Activated T-cell treated with anti-CD3 and anti-CD28 coated beads, Interleukin-2, amount 50 U/mL, for 72 hours (primary cell): Measurements from ENCODE around the gene CDH18. TPM values are rescaled to one million over a fixed set of nuclear protein-coding genes. Genes with fewer than 3 reads are reported as not detected.

Experiments used
- ATAC-seq, 2 donors: fragments of 150-1000 bp; cut with Tn5 transposase; replicated peaks in 1 of 2; 2 replicates each; pipeline ENCODE4 v1.10.0; 2021; ENCODE audit warnings: moderate library complexity in 2 of 2, mild to moderate bottlenecking in 1 of 2
- DNase-seq, 2 donors: peaks; one replicate each; pipeline ENCODE4 v3.0.0; 2021 to 2022; ENCODE audit warnings: mixed read lengths in 1 of 2
- H3K27ac Mint-ChIP-seq: one replicate; pipeline ENCODE4 v1.8.0; 2022; ENCODE audit warnings: mild to moderate bottlenecking, moderate library complexity, mixed read lengths
- H3K27me3 Mint-ChIP-seq: one replicate; pipeline ENCODE4 v1.8.0; 2022; ENCODE audit warnings: low read depth, mixed read lengths
- H3K36me3 Mint-ChIP-seq, 2 donors: one replicate each; pipeline ENCODE4 v1.8.0; 2022; ENCODE audit warnings: mixed read lengths in 2 of 2, mild to moderate bottlenecking in 1 of 2; ENCODE audit not compliant: insufficient read depth in 2 of 2
- H3K4me1 Mint-ChIP-seq: one replicate; pipeline ENCODE4 v1.8.0; 2022; ENCODE audit warnings: low read depth, mixed read lengths
- H3K4me3 Mint-ChIP-seq, 2 donors: one replicate each; pipeline ENCODE4 v1.8.0; 2022; ENCODE audit warnings: mild to moderate bottlenecking in 2 of 2, mixed read lengths in 2 of 2, moderate library complexity in 2 of 2
- H3K9me3 Mint-ChIP-seq, 2 donors: one replicate each; pipeline ENCODE4 v1.8.0; 2022; ENCODE audit warnings: mixed read lengths in 2 of 2
- total RNA-seq, 2 donors: library from RNA; stranded (reverse); gene quantifications; one replicate each; pipeline ENCODE4 v1.2.3, GENCODE V29; 2022

The CDH18 gene
- total RNA-seq, 2 donors from 2014 or later: not detected

GRCh38 chr5:19733612-19734495 lies 254.1 kb downstream of the CDH18 start:
- ATAC-seq (no peak), DNase-seq (no peak)
- H3K9me3 Mint-ChIP-seq: peaks cover 6 to 10% of the 10 kb centered on the region in 2 donors
- no peak overlapping the region for H3K4me3 Mint-ChIP-seq
- no peak overlapping the region for H3K27ac Mint-ChIP-seq
- H3K36me3 Mint-ChIP-seq: no peaks in the 10 kb centered on the region
- no peaks in the 10 kb centered on the region for H3K4me1 Mint-ChIP-seq
- no peaks in the 10 kb centered on the region for H3K27me3 Mint-ChIP-seq

- no peak for ATAC-seq
- H3K4me3 Mint-ChIP-seq: no peak overlapping the region
- no peaks in the 10 kb centered on the region for H3K4me1 Mint-ChIP-seq
- H3K9me3 Mint-ChIP-seq: peaks cover 3 to 8% of the 10 kb centered on the region in 2 donors
- H3K27me3 Mint-ChIP-seq: no peaks in the 10 kb centered on the region
- no peak for DNase-seq
- no peaks in the 10 kb centered on the region for H3K36me3 Mint-ChIP-seq
- no peak overlapping the region for H3K27ac Mint-ChIP-seq
Observed at GRCh38 chr5:19728571-19728970, 259.4 kb downstream of the CDH18 start.

- Mint-ChIP-seq H3K4me1 (no peaks in the 10 kb centered on the region), H3K27ac (no peak overlapping the region), H3K4me3 (no peak overlapping the region), H3K9me3 (peaks cover 0 to 3% of the 10 kb centered on the region in 2 donors), H3K36me3 (peaks cover 0 to 2% of the 10 kb centered on the region in 2 donors), H3K27me3 (no peaks in the 10 kb centered on the region)
- no peak for DNase-seq
- no peak for ATAC-seq
Observed at GRCh38 chr5:19719109-19719508, 268.9 kb downstream of the CDH18 start.

- no peaks in the 10 kb centered on the region for H3K4me1 Mint-ChIP-seq
- no peak overlapping the region for H3K27ac Mint-ChIP-seq
- peaks cover 2% of the 10 kb centered on the region in 2 donors for H3K9me3 Mint-ChIP-seq
- no peak for DNase-seq
- no peak overlapping the region for H3K4me3 Mint-ChIP-seq
- no peaks in the 10 kb centered on the region for H3K27me3 Mint-ChIP-seq
- no peak for ATAC-seq
- peaks cover 0 to 1% of the 10 kb centered on the region in 2 donors for H3K36me3 Mint-ChIP-seq
Observed at GRCh38 chr5:19713740-19714139, 274.3 kb downstream of the CDH18 start.

GRCh38 chr5:19709403-19709802 lies 278.6 kb downstream of the CDH18 start:
- Mint-ChIP-seq H3K4me3 (no peak overlapping the region), H3K27me3 (no peaks in the 10 kb centered on the region), H3K36me3 (peaks cover 0 to 1% of the 10 kb centered on the region in 2 donors), H3K4me1 (no peaks in the 10 kb centered on the region), H3K9me3 (peaks cover 2% of the 10 kb centered on the region in 2 donors), H3K27ac (no peak overlapping the region)
- ATAC-seq (no peak), DNase-seq (no peak)

GRCh38 chr5:19706776-19707175 lies 281.2 kb downstream of the CDH18 start:
- no peak for ATAC-seq
- Mint-ChIP-seq H3K27ac (no peak overlapping the region), H3K36me3 (peaks cover 0 to 1% of the 10 kb centered on the region in 2 donors), H3K9me3 (peaks cover 4 to 5% of the 10 kb centered on the region in 2 donors), H3K27me3 (no peaks in the 10 kb centered on the region), H3K4me3 (no peak overlapping the region), H3K4me1 (no peaks in the 10 kb centered on the region)
- no peak for DNase-seq

- ATAC-seq (no peak), DNase-seq (no peak)
- Mint-ChIP-seq H3K4me1 (no peaks in the 10 kb centered on the region), H3K9me3 (peaks cover 2 to 3% of the 10 kb centered on the region in 2 donors), H3K4me3 (no peak overlapping the region), H3K36me3 (peaks cover 0 to 5% of the 10 kb centered on the region in 2 donors), H3K27ac (no peak overlapping the region), H3K27me3 (no peaks in the 10 kb centered on the region)
Observed at GRCh38 chr5:19701731-19702130, 286.3 kb downstream of the CDH18 start.

- Mint-ChIP-seq H3K27me3 (no peaks in the 10 kb centered on the region), H3K9me3 (peaks cover 2 to 3% of the 10 kb centered on the region in 2 donors), H3K4me1 (no peaks in the 10 kb centered on the region), H3K4me3 (no peak overlapping the region), H3K27ac (no peak overlapping the region), H3K36me3 (no peaks in the 10 kb centered on the region)
- no peak for ATAC-seq
- no peak for DNase-seq
Observed at GRCh38 chr5:19694949-19695611, 292.9 kb downstream of the CDH18 start.

- Mint-ChIP-seq H3K27ac (no peak overlapping the region), H3K4me3 (no peak overlapping the region), H3K9me3 (peaks cover 8 to 9% of the 10 kb centered on the region in 2 donors), H3K4me1 (no peaks in the 10 kb centered on the region), H3K36me3 (peaks cover 0 to 1% of the 10 kb centered on the region in 2 donors), H3K27me3 (no peaks in the 10 kb centered on the region)
- DNase-seq (no peak), ATAC-seq (no peak)
Observed at GRCh38 chr5:19690978-19691377, 297.0 kb downstream of the CDH18 start.

GRCh38 chr5:19685473-19685872 lies 302.5 kb downstream of the CDH18 start:
- peaks cover 9 to 17% of the 10 kb centered on the region in 2 donors for H3K9me3 Mint-ChIP-seq
- peaks cover 0 to 1% of the 10 kb centered on the region in 2 donors for H3K36me3 Mint-ChIP-seq
- H3K27ac Mint-ChIP-seq: no peak overlapping the region
- H3K27me3 Mint-ChIP-seq: no peaks in the 10 kb centered on the region
- DNase-seq (no peak), ATAC-seq (no peak)
- H3K4me1 Mint-ChIP-seq: no peaks in the 10 kb centered on the region
- no peak overlapping the region for H3K4me3 Mint-ChIP-seq

- no peak for DNase-seq
- peaks cover 0 to 4% of the 10 kb centered on the region in 2 donors for H3K36me3 Mint-ChIP-seq
Observed at GRCh38 chr5:19676895-19677294, 311.1 kb downstream of the CDH18 start.

GRCh38 chr5:19660679-19661078 lies 327.3 kb downstream of the CDH18 start:
- no peaks in the 10 kb centered on the region for H3K4me1 Mint-ChIP-seq
- no peaks in the 10 kb centered on the region for H3K36me3 Mint-ChIP-seq
- DNase-seq (no peak), ATAC-seq (no peak)
- peaks cover 0 to 2% of the 10 kb centered on the region in 2 donors for H3K9me3 Mint-ChIP-seq
- H3K27ac Mint-ChIP-seq: no peak overlapping the region
- H3K4me3 Mint-ChIP-seq: no peak overlapping the region
- H3K27me3 Mint-ChIP-seq: no peaks in the 10 kb centered on the region

More at GRCh38 chr5:19676895-19677294, 311.1 kb downstream of the CDH18 start:
- Mint-ChIP-seq H3K27ac (no peak overlapping the region), H3K27me3 (no peaks in the 10 kb centered on the region), H3K9me3 (peaks cover 7 to 17% of the 10 kb centered on the region in 2 donors), H3K4me3 (no peak overlapping the region), H3K4me1 (no peaks in the 10 kb centered on the region)
- no peak for ATAC-seq

- Mint-ChIP-seq H3K9me3 (peaks cover 2 to 4% of the 10 kb centered on the region in 2 donors), H3K36me3 (no peaks in the 10 kb centered on the region), H3K27ac (no peak overlapping the region), H3K4me1 (no peaks in the 10 kb centered on the region), H3K4me3 (no peak overlapping the region), H3K27me3 (no peaks in the 10 kb centered on the region)
- no peak for ATAC-seq
- no peak for DNase-seq
Observed at GRCh38 chr5:19655627-19656026, 332.4 kb downstream of the CDH18 start.
